GM12878 (cell line): ENCODE measurements around the gene SEMA3C. TPM values are rescaled to one million over a fixed set of nuclear protein-coding genes. Genes with fewer than 3 reads are reported as not detected.

Experiments used
- IRF5 ChIP-seq: fragments of 450-650 bp; IDR thresholded peaks from 2 replicates; pipeline ENCODE4 v1.6.1; 2017; ENCODE audit warnings: borderline replicate concordance
- MYC ChIP-seq: IDR thresholded peaks from 2 replicates; pipeline ENCODE4 v1.6.1; 2011; ENCODE audit warnings: mild to moderate bottlenecking, low read length, moderate library complexity, inconsistent platforms; ENCODE audit not compliant: insufficient read depth, insufficient replicate concordance, insufficient read length, severe bottlenecking
- NFIC ChIP-seq: IDR thresholded peaks from 2 replicates; pipeline ENCODE4 v1.6.1; 2012; ENCODE audit warnings: low read depth, mild to moderate bottlenecking, inconsistent platforms, low read length, moderate library complexity
- POLR2AphosphoS2 ChIP-seq: IDR thresholded peaks from 2 replicates; pipeline ENCODE4 v1.6.1; 2011; ENCODE audit warnings: low read depth, mild to moderate bottlenecking, low read length, improper control_type of control experiment, moderate library complexity
- SPI1 ChIP-seq: IDR thresholded peaks from 2 replicates; pipeline ENCODE4 v1.6.1; 2011; ENCODE audit warnings: low read depth, mild to moderate bottlenecking, low read length, moderate library complexity, borderline replicate concordance; ENCODE audit not compliant: insufficient read depth
- TCF12 ChIP-seq: IDR thresholded peaks from 2 replicates; pipeline ENCODE4 v1.6.1; 2011; ENCODE audit warnings: low read depth, mild to moderate bottlenecking, low read length
- YY1 ChIP-seq: IDR thresholded peaks from 2 replicates; pipeline ENCODE4 v1.6.1; 2011; ENCODE audit warnings: low read depth, mild to moderate bottlenecking, low read length
- ZNF592 ChIP-seq: fragments of 450-650 bp; IDR thresholded peaks from 2 replicates; pipeline ENCODE4 v1.6.1; 2017; ENCODE audit warnings: mild to moderate bottlenecking, moderate library complexity
- polyA plus RNA-seq, 11 experiments: library from polyadenylated mRNA; depleted of rRNA in 4 of 11; unstranded in 6 of 11; stranded (reverse) in 5 of 11; fragments of >200 nt; fragmentation: Nextera tagmentation in 4 of 11; fragmentation: Illumina TruSeq in 1 of 11; extraction: Ambion mirVana in 4 of 11; extraction: Trizol in 1 of 11; gene quantifications; 1 replicate in 1 of 11; 2 replicates in 10 of 11; pipeline versions ENCODE4 v1.2.1 to v1.2.3, GENCODE V29; 2011 to 2016; ENCODE audit warnings: inconsistent platforms in 2 of 11, missing spikeins in 2 of 11, low read depth in 1 of 11
- total RNA-seq, 4 experiments: library from RNA; depleted of rRNA in 3 of 4; stranded (reverse); fragments of >200 nt in 3 of 4; fragmentation: Illumina TruSeq in 1 of 4; extraction: Trizol in 1 of 4; gene quantifications; 2 replicates each; pipeline versions ENCODE4 v1.2.1 to v1.2.3, GENCODE V29; 2013 to 2021

SEMA3C gene
- total and polyA plus RNA-seq, 10 of the 15 experiments (the other 5 are each of a cell fraction or from before 2014, with no cell fraction given): 0.01 to 0.41 (median 0.11) TPM; not detected in 6

- TF ChIP-seq ZNF592 (no peak), IRF5 (no peak), MYC (no peak), SPI1 (no peak), YY1 (no peak), TCF12 (no peak), NFIC (no peak), POLR2AphosphoS2 (no peak)
These were observed 155.6 kb downstream of the SEMA3C start (continued) for GRCh38 chr7:80763289-80763688.
